Renal pelvis (tissue), 4 donors: ENCODE data around the gene ITGBL1. TPM values are rescaled to one million over a fixed set of nuclear protein-coding genes. Genes with fewer than 3 reads are reported as not detected.
A peak's percentile ranks its signal among the peaks of the same experiment; 100 is the strongest.

ENCODE experiments used
- DNase-seq: peaks from one replicate; pipeline ENCODE4 v3.0.0-alpha.2; 2013
- polyA plus RNA-seq, 3 donors: library from polyadenylated mRNA; unstranded; fragments of 120-200 nt; gene quantifications; one replicate each; pipeline ENCODE4 v1.2.1, GENCODE V29; 2013; ENCODE audit not compliant: insufficient read length in 3 of 3

The ITGBL1 gene
- polyA plus RNA-seq, 3 donors = 0.59 to 1.4 (median 0.78) TPM

DNA sequence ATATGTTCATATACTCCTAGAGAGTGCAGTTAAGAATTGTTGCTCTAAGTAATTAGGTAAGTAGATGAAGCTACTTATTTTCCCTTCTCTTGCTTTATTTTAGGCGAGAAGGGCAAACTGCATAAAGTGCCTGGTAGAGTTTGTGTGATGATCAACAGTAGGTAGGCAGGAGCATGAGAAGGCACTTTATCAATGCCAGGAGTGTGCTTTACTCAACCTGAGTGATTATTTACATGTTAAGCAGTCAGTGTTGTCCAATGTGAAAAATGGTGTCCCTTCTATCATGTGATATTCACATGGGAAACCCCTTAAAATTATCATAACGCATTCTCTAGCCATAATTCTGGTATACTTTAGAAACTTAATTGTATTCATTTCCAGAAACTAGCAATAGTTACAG, 294.0 kb downstream of the ITGBL1 start:
- DNase-seq = no peak

DNA sequence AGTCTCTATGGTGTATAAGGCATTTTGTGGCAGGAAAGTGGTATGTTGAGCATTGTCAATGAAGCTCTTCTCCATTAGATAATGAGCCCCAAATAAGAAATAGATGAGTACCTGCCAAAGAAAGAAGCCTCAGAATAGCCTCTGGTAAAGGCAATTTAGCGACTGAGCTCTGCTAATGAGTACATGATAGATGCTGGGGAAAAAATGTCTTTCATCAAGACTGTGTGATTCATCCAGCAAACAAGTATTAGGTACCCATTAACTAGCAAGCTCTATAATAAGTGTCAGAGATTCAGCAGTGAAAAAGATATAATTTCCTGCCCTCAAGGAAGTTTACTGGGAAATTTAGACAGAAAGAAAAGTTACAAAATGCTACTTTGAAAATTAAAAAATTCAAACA, 294.6 kb downstream of the ITGBL1 start:
- DNase-seq = no peak

DNA sequence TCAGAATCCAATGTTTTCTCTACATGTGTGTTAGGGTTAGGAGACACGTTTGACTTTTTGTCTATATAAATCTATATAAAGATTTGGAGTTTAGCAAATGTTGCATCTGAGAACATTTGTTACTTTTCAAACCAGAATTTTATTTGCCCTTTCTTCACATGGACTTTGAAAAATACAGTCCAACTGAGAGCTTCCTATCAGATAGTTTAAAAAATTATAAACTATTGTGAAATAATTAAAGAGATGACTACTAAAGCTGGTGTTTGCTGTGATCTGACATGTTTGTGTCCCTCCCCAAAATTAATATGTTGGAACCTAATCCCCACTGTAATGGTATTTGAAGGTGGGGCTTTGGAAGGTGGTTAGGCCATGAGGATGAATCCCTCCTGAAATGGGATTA, 297.1 kb downstream of the ITGBL1 start:
- no peak for DNase-seq

DNA sequence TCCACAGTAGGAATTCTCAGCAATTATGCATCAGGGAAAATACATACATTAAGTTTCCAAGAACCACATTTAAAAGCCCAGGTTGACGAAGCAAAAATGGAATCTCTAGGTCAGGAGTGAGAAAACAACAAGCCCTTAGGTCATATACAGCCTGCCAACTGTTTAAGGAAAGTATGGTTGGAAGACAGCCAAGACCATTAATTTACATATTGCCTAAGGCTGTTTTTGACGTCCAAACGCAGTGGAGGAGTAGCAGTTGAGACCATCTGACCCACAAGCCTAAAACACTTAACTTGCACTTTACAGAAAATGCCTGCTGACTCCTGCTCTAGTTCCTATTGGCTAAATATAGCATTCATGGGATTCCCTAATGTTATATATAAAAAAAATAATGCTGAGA, 299.0 kb downstream of the ITGBL1 start:
- DNase-seq = peak; percentile 67

DNA sequence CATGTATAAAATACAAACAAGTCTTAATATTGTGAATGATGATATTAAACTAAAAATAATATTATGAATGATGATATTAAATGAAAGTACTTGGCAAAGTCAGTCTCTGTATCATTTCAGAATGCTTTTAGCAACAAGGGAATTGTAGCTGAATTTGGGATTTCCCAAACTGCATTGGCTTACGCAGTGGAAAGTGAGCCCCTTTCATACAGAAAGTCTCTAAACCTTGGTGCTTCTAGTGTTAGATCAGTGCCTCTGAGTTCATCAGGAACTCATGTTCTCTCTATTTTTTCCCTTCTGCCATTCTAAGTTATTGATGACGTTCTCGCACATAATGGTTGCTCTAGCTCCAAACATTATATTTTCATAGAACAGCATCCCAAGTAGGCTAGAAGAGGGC, 300.0 kb downstream of the ITGBL1 start:
- DNase-seq = no peak

GRCh38 chr13:101755228-101755887, 302.9 kb downstream of the ITGBL1 start:
- DNase-seq = no peak

GRCh38 chr13:101757446-101758039, 305.1 kb downstream of the ITGBL1 start:
- DNase-seq = peak; percentile 30

- DNase-seq = no peak
These were observed 310.7 kb downstream of the ITGBL1 start for GRCh38 chr13:101763191-101763590.

Other genes with a start within 250 kb of the ITGBL1 start
- 1 to 10 TPM; 1.2 to 2.0 (median 1.3) TPM for gene NALCN, start 36.2 kb upstream of the ITGBL1 start, polyA plus RNA-seq